ENCODE measurements around the gene GPLD1.
"Not testable (repeated sequence)": the region's sequence is repeated elsewhere in the genome, so short reads cannot be mapped to it uniquely, and the experiment has no call there.

GPLD1 gene

GRCh38 chr6:24524805-24525204, 35.4 kb upstream of the GPLD1 start:
- DNase-seq (ENCODE audit: low read depth): no peak
- H3K4me3 ChIP-seq (ENCODE audit: low read depth, low read length): no peak overlapping the region
- TF ChIP-seq CTCF (IDR thresholded peaks at IDR 0.05; ENCODE audit: control insufficient read depth, extremely low read depth, insufficient read depth): peak; percentile 82

- DNase-seq (ENCODE audit: low read depth): no peak
- H3K4me3 ChIP-seq (ENCODE audit: low read depth, low read length): no peak overlapping the region
- TF ChIP-seq CTCF (IDR thresholded peaks at IDR 0.05; ENCODE audit: control insufficient read depth, extremely low read depth, insufficient read depth): no peak
These were observed 35.0 kb upstream of the GPLD1 start for GRCh38 chr6:24524329-24524728.

- no peak for TF ChIP-seq CTCF (IDR thresholded peaks at IDR 0.05; ENCODE audit: control insufficient read depth, extremely low read depth, insufficient read depth)
- H3K4me3 ChIP-seq (ENCODE audit: low read depth, low read length): no peak overlapping the region
- DNase-seq (ENCODE audit: low read depth): no peak
These were observed 33.1 kb upstream of the GPLD1 start for GRCh38 chr6:24522228-24523176.

GRCh38 chr6:24520929-24521546, 31.7 kb upstream of the GPLD1 start:
- no peak overlapping the region for H3K4me3 ChIP-seq (ENCODE audit: low read depth, low read length)
- no peak for DNase-seq (ENCODE audit: low read depth)

GRCh38 chr6:24517659-24518543, 28.5 kb upstream of the GPLD1 start:
- no peak for TF ChIP-seq CTCF (IDR thresholded peaks at IDR 0.05; ENCODE audit: control insufficient read depth, extremely low read depth, insufficient read depth)
- H3K4me3 ChIP-seq (ENCODE audit: low read depth, low read length): no peak overlapping the region
- no peak for DNase-seq (ENCODE audit: low read depth)

More at GRCh38 chr6:24520929-24521546, 31.7 kb upstream of the GPLD1 start:
- peak; percentile 67 for TF ChIP-seq CTCF (IDR thresholded peaks at IDR 0.05; ENCODE audit: control insufficient read depth, extremely low read depth, insufficient read depth)

- no peak for TF ChIP-seq CTCF (IDR thresholded peaks at IDR 0.05; ENCODE audit: control insufficient read depth, extremely low read depth, insufficient read depth)
- DNase-seq (ENCODE audit: low read depth): no peak
- H3K4me3 ChIP-seq (ENCODE audit: low read depth, low read length): no peak overlapping the region
These were observed 24.2 kb upstream of the GPLD1 start for GRCh38 chr6:24513602-24514001.

GRCh38 chr6:24511976-24512375, 22.6 kb upstream of the GPLD1 start:
- not testable (repeated sequence) for H3K4me3 ChIP-seq (ENCODE audit: low read depth, low read length); DNase-seq (ENCODE audit: low read depth)
